HEK293 (cell line): ENCODE measurements around the gene TAF1A.

ENCODE experiments used
- AEBP2 ChIP-seq: fragments of 450-650 bp; formaldehyde crosslinking; IDR thresholded peaks from 2 replicates; pipeline ENCODE4 v1.5.1; 2016; ENCODE audit warnings: missing biosample characterization, missing genetic modification characterization, borderline replicate concordance
- BCL11A ChIP-seq: fragments of 450-650 bp; formaldehyde crosslinking; IDR thresholded peaks from 2 replicates; pipeline ENCODE4 v1.5.1; 2016; ENCODE audit warnings: low read depth, missing biosample characterization, missing genetic modification characterization
- BCL11B ChIP-seq: fragments of 450-650 bp; formaldehyde crosslinking; IDR thresholded peaks from 2 replicates; pipeline ENCODE4 v1.5.1; 2016; ENCODE audit warnings: low read depth, missing biosample characterization, missing genetic modification characterization
- HOXA7 ChIP-seq: sonication (generic); formaldehyde crosslinking; IDR thresholded peaks from 2 replicates; pipeline ENCODE4 v1.8.1; 2022; ENCODE audit warnings: missing genetic modification reagents, borderline replicate concordance
- INSM2 ChIP-seq: fragments of 450-650 bp; formaldehyde crosslinking; IDR thresholded peaks from 2 replicates; pipeline ENCODE4 v1.5.1; 2016; ENCODE audit warnings: missing biosample characterization, missing genetic modification characterization
- PRDM10 ChIP-seq: fragments of 450-650 bp; formaldehyde crosslinking; IDR thresholded peaks from 2 replicates; pipeline ENCODE4 v1.5.1; 2016; ENCODE audit warnings: missing biosample characterization, missing genetic modification characterization
- PRDM4 ChIP-seq: fragments of 450-650 bp; formaldehyde crosslinking; IDR thresholded peaks from 2 replicates; pipeline ENCODE4 v1.5.1; 2017; ENCODE audit warnings: missing biosample characterization, missing genetic modification characterization
- SCRT2 ChIP-seq: fragments of 450-650 bp; formaldehyde crosslinking; IDR thresholded peaks from 2 replicates; pipeline ENCODE4 v1.5.1; 2016; ENCODE audit warnings: missing biosample characterization, missing genetic modification characterization
- TRIM28 ChIP-seq: IDR thresholded peaks from 2 replicates; pipeline ENCODE4 v1.6.1; 2011; ENCODE audit warnings: low read length, control low read depth, borderline replicate concordance
- TSHZ1 ChIP-seq: fragments of 450-650 bp; formaldehyde crosslinking; IDR thresholded peaks from 2 replicates; pipeline ENCODE4 v1.5.1; 2016; ENCODE audit warnings: missing biosample characterization, missing genetic modification characterization, borderline replicate concordance
- WT1 ChIP-seq: fragments of 450-650 bp; formaldehyde crosslinking; IDR thresholded peaks from 2 replicates; pipeline ENCODE4 v1.5.1; 2016; ENCODE audit warnings: missing biosample characterization, missing genetic modification characterization
- ZBTB49 ChIP-seq: fragments of 450-650 bp; formaldehyde crosslinking; IDR thresholded peaks from 2 replicates; pipeline ENCODE4 v1.5.1; 2016; ENCODE audit warnings: missing biosample characterization, missing genetic modification characterization, low read depth
- ZIC2 ChIP-seq: fragments of 450-650 bp; formaldehyde crosslinking; IDR thresholded peaks from 2 replicates; pipeline ENCODE4 v1.5.1; 2016; ENCODE audit warnings: missing biosample characterization, missing genetic modification characterization
- ZNF140 ChIP-seq: fragments of 450-650 bp; formaldehyde crosslinking; IDR thresholded peaks from 2 replicates; pipeline ENCODE4 v1.5.1; 2016; ENCODE audit warnings: missing biosample characterization, missing genetic modification characterization
- ZNF16 ChIP-seq: fragments of 450-650 bp; formaldehyde crosslinking; IDR thresholded peaks from 2 replicates; pipeline ENCODE4 v1.5.1; 2016; ENCODE audit warnings: low read depth, missing biosample characterization, missing genetic modification characterization
- ZNF175 ChIP-seq: fragments of 450-650 bp; formaldehyde crosslinking; IDR thresholded peaks from 2 replicates; pipeline ENCODE4 v1.5.1; 2016; ENCODE audit warnings: missing biosample characterization, missing genetic modification characterization
- ZNF473 ChIP-seq: fragments of 450-650 bp; formaldehyde crosslinking; IDR thresholded peaks from 2 replicates; pipeline ENCODE4 v1.5.1; 2017; ENCODE audit warnings: missing biosample characterization, missing genetic modification characterization
- ZNF521 ChIP-seq: fragments of 450-650 bp; formaldehyde crosslinking; IDR thresholded peaks from 2 replicates; pipeline ENCODE4 v1.5.1; 2017; ENCODE audit warnings: missing biosample characterization, mild to moderate bottlenecking, missing genetic modification characterization
- ZNF549 ChIP-seq: fragments of 450-650 bp; IDR thresholded peaks from 2 replicates; pipeline ENCODE4 v1.5.1; 2018; ENCODE audit warnings: missing biosample characterization, missing genetic modification characterization, mild to moderate bottlenecking, inconsistent platforms, moderate library complexity
- ZNF623 ChIP-seq: fragments of 450-650 bp; formaldehyde crosslinking; IDR thresholded peaks from 2 replicates; pipeline ENCODE4 v1.5.1; 2016; ENCODE audit warnings: missing biosample characterization, missing genetic modification characterization
- ZNF624 ChIP-seq: fragments of 450-650 bp; formaldehyde crosslinking; IDR thresholded peaks from 2 replicates; pipeline ENCODE4 v1.5.1; 2017; ENCODE audit warnings: missing biosample characterization, missing genetic modification characterization
- ZNF626 ChIP-seq: fragments of 450-650 bp; sonication (Bioruptor Pico); formaldehyde crosslinking; IDR thresholded peaks from 2 replicates; pipeline ENCODE4 v1.5.1; 2018; ENCODE audit warnings: missing biosample characterization, missing genetic modification characterization, inconsistent platforms
- ZNF629 ChIP-seq: fragments of 450-650 bp; formaldehyde crosslinking; IDR thresholded peaks from 2 replicates; pipeline ENCODE4 v1.5.1; 2017; ENCODE audit warnings: missing biosample characterization, missing genetic modification characterization
- ZNF707 ChIP-seq: fragments of 450-650 bp; formaldehyde crosslinking; IDR thresholded peaks from 2 replicates; pipeline ENCODE4 v1.5.1; 2016; ENCODE audit warnings: missing biosample characterization, missing genetic modification characterization

Gene TAF1A

GRCh38 chr1:222582099-222582774, 7.5 kb downstream of the TAF1A start (continued):
- TF ChIP-seq TSHZ1, result peak; percentile 36; the same call in 1 of the 2 replicates
- peak; percentile 83; the same call in 1 of the 2 replicates for TF ChIP-seq ZNF140 (tag by site-specific recombination)
- 0 out of 2 replicates have a peak, but pooled peaks have one; percentile 38 for TF ChIP-seq BCL11A
- TF ChIP-seq ZNF707 (tag by site-specific recombination), result no peak
- TF ChIP-seq ZNF624 (tag by site-specific recombination), result no peak
- no peak for TF ChIP-seq ZNF473 (tag by site-specific recombination)
- 0 out of 2 replicates have a peak, but pooled peaks have one; percentile 14 for TF ChIP-seq WT1
- TF ChIP-seq ZNF549, result no peak
- TF ChIP-seq SCRT2 (tag by site-specific recombination), result peak; percentile 71
- no peak for TF ChIP-seq ZNF16 (tag by site-specific recombination)
- TF ChIP-seq ZNF629 (tag by site-specific recombination), result peak; percentile 63; the same call in 1 of the 2 replicates
- TF ChIP-seq PRDM10 (tag by site-specific recombination), result peak; percentile 42; the same call in 1 of the 2 replicates
- no peak for TF ChIP-seq HOXA7 (CRISPR knock-in tag)
- TF ChIP-seq TRIM28, result no peak
- TF ChIP-seq ZNF175 (tag by site-specific recombination), result no peak
- no peak for TF ChIP-seq ZIC2 (tag by site-specific recombination)
- TF ChIP-seq AEBP2 (tag by site-specific recombination), result no peak
- no peak for TF ChIP-seq PRDM4
- no peak for TF ChIP-seq ZNF521 (tag by site-specific recombination)
- TF ChIP-seq ZBTB49, result no peak
- TF ChIP-seq ZNF623 (tag by site-specific recombination), result no peak
- no peak for TF ChIP-seq BCL11B (tag by site-specific recombination)
- TF ChIP-seq INSM2 (tag by site-specific recombination), result 0 out of 2 replicates have a peak, but pooled peaks have one; percentile 27
- no peak for TF ChIP-seq ZNF626 (tag by site-specific recombination)
